Esophagus muscularis mucosa (tissue), 4 donors: ENCODE results near the gene THOC2. TPM values are rescaled to one million over a fixed set of nuclear protein-coding genes. Genes with fewer than 3 reads are reported as not detected.
A peak's percentile ranks its signal among the peaks of the same experiment; 100 is the strongest.
"Not testable (repeated sequence)": the region's sequence is repeated elsewhere in the genome, so short reads cannot be mapped to it uniquely, and the experiment has no call there.

Source experiments
- DNase-seq: peaks from one replicate; pipeline ENCODE4 v3.0.0-alpha.2; 2017; ENCODE audit errors: extremely low spot score
- H3K27ac ChIP-seq, 4 donors: fragments of 200-600 bp; sonication (generic); replicated peaks in 1 of 4; 1 replicate in 3 of 4; 2 replicates in 1 of 4; pipeline ENCODE4 v1.5.1; 2016 to 2019; ENCODE audit warnings: mild to moderate bottlenecking in 1 of 4
- H3K27me3 ChIP-seq, 4 donors: fragments of 200-600 bp; sonication (generic); one replicate each; pipeline versions ENCODE4 v1.5.1 to v1.6.0; 2016 to 2019
- H3K36me3 ChIP-seq, 4 donors: fragments of 200-600 bp; sonication (generic); one replicate each; pipeline ENCODE4 v1.5.1; 2016 to 2019
- H3K4me1 ChIP-seq, 4 donors: fragments of 200-600 bp; sonication (generic); one replicate each; pipeline ENCODE4 v1.5.1; 2016 to 2019
- H3K4me3 ChIP-seq, 4 donors: fragments of 200-600 bp; sonication (generic); 1 replicate in 2 of 4; 2 replicates in 2 of 4; pipeline ENCODE4 v1.5.1; 2016 to 2019; ENCODE audit warnings: mild to moderate bottlenecking in 4 of 4, moderate library complexity in 1 of 4
- H3K9me3 ChIP-seq, 4 donors: fragments of 200-600 bp; sonication (generic); 1 replicate in 3 of 4; 2 replicates in 1 of 4; pipeline ENCODE4 v1.5.1; 2016 to 2019
- EP300 ChIP-seq: sonication (generic); formaldehyde crosslinking; IDR thresholded peaks from one replicate; pipeline ENCODE4 v1.6.1; 2017; ENCODE audit warnings: antibody characterized with exemption
- POLR2A ChIP-seq: fragments of 450-650 bp; IDR thresholded peaks from one replicate; pipeline ENCODE4 v1.6.1; 2017; ENCODE audit warnings: antibody characterized with exemption, moderate library complexity, mild to moderate bottlenecking, low read depth
- POLR2AphosphoS5 ChIP-seq, 2 donors: sonication (generic); formaldehyde crosslinking; IDR thresholded peaks; one replicate each; pipeline ENCODE4 v1.6.1; 2017; ENCODE audit warnings: antibody characterized with exemption in 2 of 2
- WGBS: methylation state at CpG from one replicate; pipeline ENCODE4 v1.1.5; 2018; 5-methylcytosine and 5-hydroxymethylcytosine counted together
- intact Hi-C: fragments of 100-400 bp; cut with DNase I; formaldehyde crosslinking; loops from one replicate; pipeline ENCODE4 v1.15.1; 2023
- total RNA-seq, 4 donors: library from RNA; depleted of rRNA; stranded (reverse); fragments of >200 nt; gene quantifications; one replicate each; pipeline versions ENCODE4 v1.1.0 to v1.2.1, GENCODE V29; 2016
- TF ChIP-seq, protein P1 (sequence below), 3 experiments: fragments of 200-600 bp in 2 of 3; fragments of 450-650 bp in 1 of 3; sonication (generic) in 2 of 3; IDR thresholded peaks; one replicate each; pipeline ENCODE4 v1.5.1; 2017 to 2019; ENCODE audit warnings: antibody characterized with exemption in 3 of 3, mild to moderate bottlenecking in 2 of 3, moderate library complexity in 1 of 3

The THOC2 gene
- total RNA-seq, 4 donors from 2014 or later, result 98.1 to 110 (median 109) TPM

DNA sequence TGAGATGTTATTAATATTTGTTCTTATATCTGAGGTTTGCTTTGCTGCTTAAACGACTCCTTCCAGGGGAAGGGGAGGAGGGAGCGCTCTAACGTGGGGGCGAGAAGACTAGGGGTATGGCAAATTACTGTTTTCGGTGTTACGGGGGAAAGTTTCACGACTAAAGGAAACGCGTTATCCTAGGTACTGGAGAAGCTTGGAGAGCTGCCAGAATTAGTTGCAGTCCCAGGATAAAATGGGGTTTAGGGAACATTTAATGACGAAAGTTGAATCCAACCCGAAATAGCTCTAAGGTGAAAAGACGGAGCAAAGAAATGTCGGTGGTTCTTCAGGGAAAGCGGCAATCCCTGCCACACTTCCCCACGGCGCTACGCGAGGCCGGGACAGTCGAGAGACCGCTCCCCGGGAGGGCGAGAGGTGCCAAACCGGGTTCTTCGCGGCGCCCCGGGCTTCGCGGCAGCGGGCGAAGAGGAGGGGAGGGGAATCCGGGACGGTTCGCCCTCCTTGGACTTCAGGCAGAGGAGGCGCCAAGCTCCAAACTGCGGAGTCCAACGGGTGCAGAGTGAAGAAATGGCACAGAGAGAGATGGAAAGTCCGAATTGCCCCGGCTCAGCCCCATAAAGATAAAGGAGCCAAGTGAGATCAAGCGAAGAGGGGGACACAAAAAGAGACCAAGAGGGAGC lies 724 bp downstream of the THOC2 start:
- 36% methylated on average over 35 of the region's 41 CpGs for WGBS
- Histone ChIP-seq H3K27me3 (no peaks in the 10 kb centered on the region), H3K27ac (peak overlapping the region; percentile 82 to 88 (median 85)), H3K4me1 (peaks cover 5 to 35% (median 23%) of the 10 kb centered on the region in 4 donors), H3K36me3 (peaks cover 0 to 3% (median 0%) of the 10 kb centered on the region in 4 donors), H3K4me3 (peak overlapping the region; percentile 73 to 77 (median 77)), H3K9me3 (no peaks in the 10 kb centered on the region)
- intact Hi-C loops, result no loop called here
- TF ChIP-seq, protein P1, sequence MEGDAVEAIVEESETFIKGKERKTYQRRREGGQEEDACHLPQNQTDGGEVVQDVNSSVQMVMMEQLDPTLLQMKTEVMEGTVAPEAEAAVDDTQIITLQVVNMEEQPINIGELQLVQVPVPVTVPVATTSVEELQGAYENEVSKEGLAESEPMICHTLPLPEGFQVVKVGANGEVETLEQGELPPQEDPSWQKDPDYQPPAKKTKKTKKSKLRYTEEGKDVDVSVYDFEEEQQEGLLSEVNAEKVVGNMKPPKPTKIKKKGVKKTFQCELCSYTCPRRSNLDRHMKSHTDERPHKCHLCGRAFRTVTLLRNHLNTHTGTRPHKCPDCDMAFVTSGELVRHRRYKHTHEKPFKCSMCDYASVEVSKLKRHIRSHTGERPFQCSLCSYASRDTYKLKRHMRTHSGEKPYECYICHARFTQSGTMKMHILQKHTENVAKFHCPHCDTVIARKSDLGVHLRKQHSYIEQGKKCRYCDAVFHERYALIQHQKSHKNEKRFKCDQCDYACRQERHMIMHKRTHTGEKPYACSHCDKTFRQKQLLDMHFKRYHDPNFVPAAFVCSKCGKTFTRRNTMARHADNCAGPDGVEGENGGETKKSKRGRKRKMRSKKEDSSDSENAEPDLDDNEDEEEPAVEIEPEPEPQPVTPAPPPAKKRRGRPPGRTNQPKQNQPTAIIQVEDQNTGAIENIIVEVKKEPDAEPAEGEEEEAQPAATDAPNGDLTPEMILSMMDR (IDR thresholded peaks at IDR 0.05), result no peak
- TF ChIP-seq EP300, result no peak
- no peak for DNase-seq

DNA sequence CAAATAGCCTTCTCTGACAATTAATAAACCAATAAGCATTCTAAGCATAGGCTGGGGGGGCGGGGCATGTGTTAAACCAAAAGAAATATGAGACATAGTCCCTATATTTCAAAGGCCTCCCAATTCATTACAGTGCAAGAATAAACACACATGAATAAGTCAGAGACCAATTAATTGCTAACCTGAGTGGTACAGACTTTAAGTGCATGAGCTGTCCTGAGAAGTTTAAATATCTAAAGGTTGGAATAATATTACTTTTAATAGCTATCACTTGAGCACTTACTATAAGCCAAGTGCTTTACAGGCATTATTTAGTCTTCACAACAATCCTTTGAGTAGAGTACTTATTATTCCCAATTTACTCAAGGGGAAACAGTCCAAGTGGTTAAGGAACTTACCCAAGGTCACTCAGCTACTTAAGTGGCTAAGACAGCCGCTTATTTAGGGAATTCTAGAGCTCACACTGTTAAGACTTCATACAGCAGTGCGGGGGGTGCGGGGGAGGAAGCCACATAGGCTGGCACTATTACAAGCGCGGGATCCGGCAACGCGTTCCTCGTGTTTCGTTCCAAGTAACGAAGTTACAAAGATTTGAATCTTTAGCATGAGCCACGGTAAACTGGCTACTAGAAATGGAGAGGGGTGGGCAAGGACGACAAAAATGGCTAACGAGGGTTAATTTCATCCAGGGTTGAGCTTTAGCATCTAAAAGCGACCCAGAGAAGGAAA lies 1.4 kb downstream of the THOC2 start:
- Histone ChIP-seq H3K36me3 (peaks cover 0 to 3% (median 0%) of the 10 kb centered on the region in 4 donors), H3K27me3 (no peaks in the 10 kb centered on the region), H3K27ac (peak overlapping the region; percentile 82 to 88 (median 85)), H3K4me1 (peaks cover 5 to 41% (median 24%) of the 10 kb centered on the region in 4 donors), H3K9me3 (no peaks in the 10 kb centered on the region), H3K4me3 (peak overlapping the region; percentile 73 to 77 (median 77))
- TF ChIP-seq, protein P1 (IDR thresholded peaks at IDR 0.05), result no peak
- TF ChIP-seq POLR2AphosphoS5 (IDR thresholded peaks at IDR 0.05) (no peak), POLR2A (no peak), EP300 (no peak)
- intact Hi-C loops, result no loop called here
- 38% methylated on average over 16 of the region's 16 CpGs for WGBS
- DNase-seq, result no peak

DNA sequence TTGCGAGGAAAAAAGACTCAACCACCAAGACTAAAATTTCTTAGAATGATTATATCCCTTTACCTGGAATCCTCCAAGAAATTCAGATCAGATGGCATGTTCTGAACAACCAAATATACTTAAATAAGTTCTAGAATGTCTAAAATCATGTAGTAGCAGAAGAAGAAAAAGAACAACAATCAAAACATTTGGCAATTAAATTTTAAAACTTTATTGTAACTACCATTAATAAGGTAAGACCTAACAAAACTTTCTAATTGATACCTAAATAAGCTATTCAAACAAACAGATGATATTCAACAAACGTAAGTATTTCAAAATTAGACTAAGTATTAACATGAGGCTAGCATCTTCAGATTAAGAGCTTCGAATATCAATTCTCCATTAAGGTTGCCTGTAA lies 4.3 kb downstream of the THOC2 start:
- Histone ChIP-seq H3K27ac (no peak overlapping the region), H3K9me3 (no peaks in the 10 kb centered on the region), H3K4me3 (no peak overlapping the region), H3K4me1 (peaks cover 5 to 41% (median 25%) of the 10 kb centered on the region in 4 donors), H3K27me3 (no peaks in the 10 kb centered on the region), H3K36me3 (peaks cover 0 to 3% (median 0%) of the 10 kb centered on the region in 4 donors)
- DNase-seq, result no peak
- intact Hi-C loops, result no loop called here
- 56% methylated on average over 3 of the region's 3 CpGs for WGBS
- no peak for TF ChIP-seq POLR2AphosphoS5 (IDR thresholded peaks at IDR 0.05)
- TF ChIP-seq POLR2A, result no peak
- TF ChIP-seq EP300, result no peak
- TF ChIP-seq, protein P1 (IDR thresholded peaks at IDR 0.05), result no peak

DNA sequence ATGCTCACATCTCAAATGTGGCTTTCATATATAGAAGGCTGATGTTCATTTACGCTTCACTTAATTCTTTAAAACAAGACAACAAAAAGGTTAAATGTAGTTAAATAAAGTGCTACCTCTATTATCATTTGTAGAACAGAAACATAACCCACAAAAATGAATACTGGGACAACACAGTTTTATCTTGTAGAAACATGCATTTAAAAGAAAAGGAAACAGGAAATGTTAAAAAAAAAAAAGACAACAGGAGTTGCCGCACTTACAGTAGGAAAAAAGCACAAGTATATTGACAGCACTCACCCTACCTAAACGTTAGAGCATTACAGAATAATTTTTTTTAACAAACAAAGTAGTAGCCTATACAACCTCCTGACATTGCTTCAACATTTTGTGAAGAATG lies 4.8 kb downstream of the THOC2 start:
- Histone ChIP-seq H3K4me3 (no peak overlapping the region), H3K9me3 (no peaks in the 10 kb centered on the region), H3K27ac (no peak overlapping the region), H3K27me3 (no peaks in the 10 kb centered on the region), H3K4me1 (peaks cover 5 to 41% (median 25%) of the 10 kb centered on the region in 4 donors), H3K36me3 (peaks cover 0 to 3% (median 0%) of the 10 kb centered on the region in 4 donors)
- WGBS, result 49% methylated on average over 3 of the region's 3 CpGs
- no peak for DNase-seq
- TF ChIP-seq POLR2A (no peak), EP300 (no peak), POLR2AphosphoS5 (IDR thresholded peaks at IDR 0.05) (no peak)
- TF ChIP-seq, protein P1 (IDR thresholded peaks at IDR 0.05), result no peak
- intact Hi-C loops, result no loop called here

DNA sequence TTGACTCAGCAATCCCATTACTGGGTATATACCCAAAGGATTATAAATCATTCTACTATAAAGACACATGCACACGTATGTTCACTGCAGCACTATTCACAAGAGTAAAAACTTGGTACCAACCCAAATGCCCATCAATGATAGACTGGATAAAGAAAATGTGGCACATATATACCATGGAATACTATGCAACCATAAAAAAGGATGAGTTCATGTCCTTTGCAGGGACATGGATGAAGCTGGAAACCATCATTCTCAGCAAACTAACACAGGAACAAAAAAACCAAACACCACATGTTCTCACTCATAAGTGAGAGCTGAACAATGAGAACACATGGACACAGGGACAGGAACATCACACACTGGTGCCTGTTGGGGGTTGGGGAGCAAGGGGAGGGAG lies 10.7 kb downstream of the THOC2 start:
- H3K9me3 ChIP-seq, H3K4me3 ChIP-seq, H3K27me3 ChIP-seq, intact Hi-C loops, H3K4me1 ChIP-seq, DNase-seq, H3K36me3 ChIP-seq, H3K27ac ChIP-seq: not testable (repeated sequence)
- 95% methylated on average over 1 of the region's 1 CpG for WGBS
